Nephron progenitor cell (in vitro differentiated cells): ENCODE data around the gene TBC1D22B.
"Not testable (repeated sequence)": the region's sequence is repeated elsewhere in the genome, so short reads cannot be mapped to it uniquely, and the experiment has no call there.

Source experiments
- DNase-seq: peaks from one replicate; pipeline ENCODE4 v3.0.0; 2021
- H3K27ac Mint-ChIP-seq: 2 replicates; pipeline ENCODE4 v1.8.0; 2021; ENCODE audit warnings: mild to moderate bottlenecking, moderate library complexity, mixed read lengths
- H3K27me3 Mint-ChIP-seq: 2 replicates; pipeline ENCODE4 v1.8.0; 2021; ENCODE audit warnings: mild to moderate bottlenecking, low read depth, mixed read lengths; ENCODE audit not compliant: poor library complexity
- H3K36me3 Mint-ChIP-seq: 2 replicates; pipeline ENCODE4 v1.8.0; 2021; ENCODE audit warnings: low read depth, mixed read lengths
- H3K4me1 Mint-ChIP-seq: 2 replicates; pipeline ENCODE4 v1.8.0; 2021; ENCODE audit warnings: mixed read lengths
- H3K4me3 Mint-ChIP-seq: 2 replicates; pipeline ENCODE4 v1.8.0; 2021; ENCODE audit warnings: mild to moderate bottlenecking, moderate library complexity, mixed read lengths
- H3K9me3 Mint-ChIP-seq: 2 replicates; pipeline ENCODE4 v1.8.0; 2021; ENCODE audit warnings: mild to moderate bottlenecking, moderate library complexity, mixed read lengths
- TF ChIP-seq, protein P1 (sequence below): fragments of 200-600 bp; sonication (generic); IDR thresholded peaks from 2 replicates; pipeline ENCODE4 v1.5.0; 2021; ENCODE audit warnings: antibody characterized with exemption

Gene TBC1D22B

DNA sequence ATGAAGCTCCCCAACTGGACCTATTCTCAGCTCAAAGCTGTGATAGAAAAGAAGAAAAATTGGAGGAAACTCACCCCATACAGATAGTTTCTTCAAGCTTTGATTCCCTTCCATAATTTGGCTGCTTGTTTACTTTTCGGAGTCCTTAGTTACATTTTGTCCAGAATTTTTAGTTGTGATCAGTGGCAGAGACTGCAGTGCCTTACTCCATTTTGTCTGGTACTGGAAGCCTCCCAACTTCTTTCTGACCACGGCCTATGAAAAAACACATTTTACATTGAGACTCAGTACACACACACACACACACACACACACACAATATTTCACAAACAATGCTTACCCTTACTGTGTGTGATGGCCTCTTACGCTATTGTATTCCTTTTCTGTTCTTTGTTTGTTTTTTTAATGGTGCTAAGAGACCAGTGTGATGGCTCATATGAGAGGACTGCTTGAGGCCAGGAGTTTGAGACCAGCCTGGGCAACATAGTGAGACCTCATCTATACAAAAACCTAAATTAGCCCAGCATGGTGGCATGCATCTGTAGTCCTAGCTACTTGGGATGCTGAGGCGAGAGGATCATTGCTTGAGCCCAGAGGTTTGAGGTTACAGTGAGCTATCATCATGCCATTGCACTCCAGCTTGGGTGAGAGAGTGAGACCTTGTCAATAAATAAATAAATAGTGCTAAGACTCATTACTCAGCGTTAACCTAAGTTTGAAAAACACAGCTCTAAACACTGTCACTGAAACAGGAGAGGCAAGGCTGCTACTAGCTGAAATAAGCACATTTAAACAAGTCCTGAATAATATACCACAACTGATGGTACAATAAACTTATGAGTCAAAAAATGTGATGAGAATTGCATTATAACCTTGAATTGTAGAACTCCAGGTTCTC, 82.4 kb downstream of the TBC1D22B start:
- TF ChIP-seq, protein P1, sequence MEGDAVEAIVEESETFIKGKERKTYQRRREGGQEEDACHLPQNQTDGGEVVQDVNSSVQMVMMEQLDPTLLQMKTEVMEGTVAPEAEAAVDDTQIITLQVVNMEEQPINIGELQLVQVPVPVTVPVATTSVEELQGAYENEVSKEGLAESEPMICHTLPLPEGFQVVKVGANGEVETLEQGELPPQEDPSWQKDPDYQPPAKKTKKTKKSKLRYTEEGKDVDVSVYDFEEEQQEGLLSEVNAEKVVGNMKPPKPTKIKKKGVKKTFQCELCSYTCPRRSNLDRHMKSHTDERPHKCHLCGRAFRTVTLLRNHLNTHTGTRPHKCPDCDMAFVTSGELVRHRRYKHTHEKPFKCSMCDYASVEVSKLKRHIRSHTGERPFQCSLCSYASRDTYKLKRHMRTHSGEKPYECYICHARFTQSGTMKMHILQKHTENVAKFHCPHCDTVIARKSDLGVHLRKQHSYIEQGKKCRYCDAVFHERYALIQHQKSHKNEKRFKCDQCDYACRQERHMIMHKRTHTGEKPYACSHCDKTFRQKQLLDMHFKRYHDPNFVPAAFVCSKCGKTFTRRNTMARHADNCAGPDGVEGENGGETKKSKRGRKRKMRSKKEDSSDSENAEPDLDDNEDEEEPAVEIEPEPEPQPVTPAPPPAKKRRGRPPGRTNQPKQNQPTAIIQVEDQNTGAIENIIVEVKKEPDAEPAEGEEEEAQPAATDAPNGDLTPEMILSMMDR, result no peak
- DNase-seq, result no peak
- no peak overlapping the region for H3K27ac Mint-ChIP-seq
- peaks cover 29% of the 10 kb centered on the region for H3K27me3 Mint-ChIP-seq
- no peaks in the 10 kb centered on the region for H3K9me3 Mint-ChIP-seq
- peaks cover 16% of the 10 kb centered on the region for H3K4me1 Mint-ChIP-seq
- H3K4me3 Mint-ChIP-seq, result no peak overlapping the region
- no peaks in the 10 kb centered on the region for H3K36me3 Mint-ChIP-seq

DNA sequence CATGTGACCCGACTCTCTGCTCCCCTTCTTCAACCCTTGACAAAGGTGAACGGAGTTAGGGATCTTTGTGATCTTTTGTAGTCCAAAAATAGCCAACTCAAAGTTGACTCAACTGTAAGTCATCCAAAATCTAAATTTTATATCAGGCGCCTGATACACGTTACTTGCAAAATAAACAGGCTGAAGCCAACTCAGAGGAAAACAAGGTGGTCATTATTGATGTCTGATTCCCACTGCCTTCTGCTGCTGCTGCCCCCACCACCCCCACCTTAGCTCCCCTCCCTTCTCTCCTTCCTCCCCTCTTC, 83.0 kb downstream of the TBC1D22B start:
- no peak overlapping the region for H3K27ac Mint-ChIP-seq
- peaks cover 29% of the 10 kb centered on the region for H3K27me3 Mint-ChIP-seq

DNA sequence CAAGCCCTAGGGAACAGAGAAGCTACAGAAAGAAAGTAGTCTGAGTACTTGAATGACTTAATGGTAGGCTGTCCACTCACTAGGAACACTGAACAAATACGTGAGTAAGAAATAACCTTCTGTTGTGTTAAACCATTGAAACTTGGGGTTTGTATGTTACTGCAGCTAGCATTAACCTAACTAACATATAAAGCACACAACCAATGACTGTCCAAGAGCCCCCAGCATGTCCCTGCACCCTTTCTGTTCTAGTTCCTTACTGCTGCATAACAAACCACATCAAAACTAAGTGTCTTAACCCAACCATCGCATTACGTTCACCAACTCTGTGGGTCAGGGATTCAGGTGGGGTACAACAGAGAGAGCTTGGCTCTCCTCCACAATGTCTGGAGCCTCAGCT, 85.7 kb downstream of the TBC1D22B start:
- H3K27ac Mint-ChIP-seq, result no peak overlapping the region
- peaks cover 11% of the 10 kb centered on the region for H3K9me3 Mint-ChIP-seq
- DNase-seq, result no peak
- peaks cover 16% of the 10 kb centered on the region for H3K4me1 Mint-ChIP-seq
- no peaks in the 10 kb centered on the region for H3K36me3 Mint-ChIP-seq
- peaks cover 33% of the 10 kb centered on the region for H3K27me3 Mint-ChIP-seq
- TF ChIP-seq, protein P1, result no peak
- no peak overlapping the region for H3K4me3 Mint-ChIP-seq

More for the DNA sequence above, 83.0 kb downstream of the TBC1D22B start:
- DNase-seq, result no peak
- no peaks in the 10 kb centered on the region for H3K36me3 Mint-ChIP-seq
- TF ChIP-seq, protein P1, result no peak
- peaks cover 16% of the 10 kb centered on the region for H3K4me1 Mint-ChIP-seq
- no peaks in the 10 kb centered on the region for H3K9me3 Mint-ChIP-seq
- no peak overlapping the region for H3K4me3 Mint-ChIP-seq

DNA sequence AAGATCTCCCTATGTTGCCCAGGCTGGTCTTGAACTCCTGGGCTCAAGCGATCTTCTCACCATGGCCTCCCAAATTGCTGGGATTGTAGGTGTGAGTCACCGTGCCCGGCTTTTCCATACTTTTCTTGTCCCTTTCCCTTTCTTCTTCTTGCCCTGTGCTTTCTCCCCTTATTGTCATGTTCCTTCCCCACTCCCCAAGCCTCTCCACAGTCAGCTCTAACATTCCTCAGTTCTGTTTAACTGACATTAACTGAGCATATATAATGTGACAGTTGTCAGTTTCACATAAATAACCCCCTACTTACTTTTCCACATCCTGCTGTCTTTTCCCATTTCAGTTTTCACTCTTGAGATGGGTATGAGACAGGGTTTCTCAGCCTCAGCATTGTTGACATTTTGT, 86.7 kb downstream of the TBC1D22B start:
- H3K4me1 Mint-ChIP-seq, result peaks cover 9% of the 10 kb centered on the region

DNA sequence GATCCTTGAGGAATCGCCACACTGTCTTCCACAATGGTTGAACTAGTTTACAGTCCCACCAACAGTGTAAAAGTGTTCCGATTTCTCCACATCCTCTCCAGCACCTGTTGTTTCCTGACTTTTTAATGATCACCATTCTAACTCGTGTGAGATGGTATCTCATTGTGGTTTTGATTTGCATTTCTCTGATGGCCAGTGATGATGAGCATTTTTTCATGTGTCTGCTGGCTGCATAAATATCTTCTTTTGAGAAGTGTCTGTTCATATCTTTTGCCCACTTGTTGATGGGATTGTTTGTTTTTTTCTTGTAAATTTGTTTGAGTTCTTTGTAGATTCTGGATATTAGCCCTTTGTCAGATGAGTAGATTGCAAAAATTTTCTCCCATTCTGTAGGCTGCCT, 88.2 kb downstream of the TBC1D22B start:
- not testable (repeated sequence) for DNase-seq, H3K27ac Mint-ChIP-seq, H3K36me3 Mint-ChIP-seq, H3K4me1 Mint-ChIP-seq, H3K4me3 Mint-ChIP-seq
- Mint-ChIP-seq H3K27me3 (peaks cover 52% of the 10 kb centered on the region), H3K9me3 (peaks cover 11% of the 10 kb centered on the region)

More for the DNA sequence above, 86.7 kb downstream of the TBC1D22B start:
- Mint-ChIP-seq H3K27me3 (peaks cover 42% of the 10 kb centered on the region), H3K27ac (no peak overlapping the region), H3K9me3 (peaks cover 11% of the 10 kb centered on the region), H3K4me3 (no peak overlapping the region), H3K36me3 (no peaks in the 10 kb centered on the region)
- no peak for DNase-seq
- TF ChIP-seq, protein P1, result no peak

DNA sequence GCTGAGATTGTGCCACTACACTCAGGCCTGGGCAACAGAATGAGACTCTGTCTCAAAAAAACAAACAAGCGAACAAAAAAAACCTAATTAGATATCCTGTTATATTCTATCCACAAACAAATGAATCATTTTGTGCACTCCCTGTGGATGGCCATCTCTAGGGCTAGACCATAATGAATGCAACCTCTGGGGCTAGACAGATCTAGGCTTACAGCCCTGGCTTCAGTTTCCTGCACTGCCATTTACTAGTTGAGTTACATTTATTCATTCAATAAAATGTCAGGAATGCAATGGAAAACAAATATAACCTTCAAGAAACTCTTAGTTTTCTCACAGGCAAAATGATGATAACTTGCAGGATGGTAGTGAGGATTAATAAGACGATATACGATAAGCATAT, 89.6 kb downstream of the TBC1D22B start:
- no peak overlapping the region for H3K27ac Mint-ChIP-seq
- TF ChIP-seq, protein P1, result no peak
- no peak overlapping the region for H3K4me3 Mint-ChIP-seq
- DNase-seq, result no peak
- no peaks in the 10 kb centered on the region for H3K36me3 Mint-ChIP-seq
- H3K9me3 Mint-ChIP-seq, result peaks cover 11% of the 10 kb centered on the region
- peaks cover 59% of the 10 kb centered on the region for H3K27me3 Mint-ChIP-seq
- no peaks in the 10 kb centered on the region for H3K4me1 Mint-ChIP-seq
